Upper lobe of left lung (tissue), 6 donors: ENCODE data around the gene HIRA. TPM values are rescaled to one million over a fixed set of nuclear protein-coding genes. Genes with fewer than 3 reads are reported as not detected.

ENCODE experiments used
- ATAC-seq, 2 donors: fragments of 200-7000 bp; cut with Tn5 transposase; one replicate each; pipeline ENCODE4 v1.9.1; 2022; ENCODE audit warnings: mild to moderate bottlenecking in 2 of 2, moderate library complexity in 2 of 2; ENCODE audit not compliant: low FRiP score in 2 of 2
- DNase-seq, 2 donors: peaks; one replicate each; pipeline ENCODE4 v3.0.0-alpha.2; 2019 to 2020
- H3K27ac ChIP-seq, 4 donors: fragments of 200-600 bp; sonication (generic); one replicate each; pipeline ENCODE4 v1.5.1; 2016 to 2019
- H3K27me3 ChIP-seq, 4 donors: fragments of 200-600 bp; sonication (generic); one replicate each; pipeline ENCODE4 v1.5.1; 2017 to 2019
- H3K36me3 ChIP-seq, 4 donors: fragments of 200-600 bp; sonication (generic); one replicate each; pipeline ENCODE4 v1.5.1; 2016 to 2019
- H3K4me1 ChIP-seq, 4 donors: fragments of 200-600 bp; sonication (generic); one replicate each; pipeline ENCODE4 v1.5.1; 2018 to 2019
- H3K4me3 ChIP-seq, 4 donors: fragments of 200-600 bp; sonication (generic); one replicate each; pipeline ENCODE4 v1.5.1; 2017 to 2019; ENCODE audit warnings: mild to moderate bottlenecking in 2 of 4, moderate library complexity in 1 of 4
- H3K9me3 ChIP-seq, 4 donors: fragments of 200-600 bp; sonication (generic); one replicate each; pipeline ENCODE4 v1.5.1; 2018 to 2019
- CTCF ChIP-seq, 6 experiments: fragments of 450-650 bp in 4 of 6; fragments of 200-600 bp in 2 of 6; sonication (generic) in 2 of 6; IDR thresholded peaks; one replicate each; pipeline ENCODE4 v1.5.1; 2016 to 2019; ENCODE audit warnings: antibody characterized with exemption in 6 of 6
- EP300 ChIP-seq, 4 donors: sonication (generic); formaldehyde crosslinking; IDR thresholded peaks; one replicate each; pipeline ENCODE4 v1.5.1; 2017; ENCODE audit warnings: antibody characterized with exemption in 4 of 4, control low read depth in 2 of 4
- POLR2A ChIP-seq, 4 donors: fragments of 450-650 bp; IDR thresholded peaks; one replicate each; pipeline ENCODE4 v1.5.1; 2016 to 2017; ENCODE audit warnings: antibody characterized with exemption in 4 of 4, mild to moderate bottlenecking in 2 of 4
- POLR2AphosphoS5 ChIP-seq, 2 donors: sonication (generic); formaldehyde crosslinking; IDR thresholded peaks; one replicate each; pipeline ENCODE4 v1.5.1; 2017; ENCODE audit warnings: antibody characterized with exemption in 2 of 2
- WGBS, 2 donors: methylation state at CpG; one replicate each; pipeline ENCODE4 v1.1.5; 2017 to 2018; 5-methylcytosine and 5-hydroxymethylcytosine counted together
- total RNA-seq, 6 donors: library from RNA; depleted of rRNA in 4 of 6; stranded (reverse); fragments of >200 nt in 4 of 6; gene quantifications; one replicate each; pipeline versions ENCODE4 v1.1.0 to v1.2.1, GENCODE V29; 2016 to 2021
- donor health status: DM: no; HTN: no; CAD: no; lungs with moderate emphysema.
- donor health status: DM: no; HTN: yes; CAD: no; lungs with severe emphysema.

The HIRA gene
- total RNA-seq, 6 donors from 2014 or later, result 9.9 to 27.5 (median 22.1) TPM

GRCh38 chr22:19359554-19360299 lies 71.8 kb downstream of the HIRA start:
- no peaks in the 10 kb centered on the region for H3K4me1 ChIP-seq
- no peaks in the 10 kb centered on the region for H3K27me3 ChIP-seq
- no peak for DNase-seq
- no peaks in the 10 kb centered on the region for H3K9me3 ChIP-seq
- H3K27ac ChIP-seq, result no peak overlapping the region
- 97% methylated on average over 6 of the region's 6 CpGs for WGBS, 2 donors
- H3K4me3 ChIP-seq, result no peak overlapping the region
- TF ChIP-seq POLR2A (IDR thresholded peaks at IDR 0.05) (no peak), POLR2AphosphoS5 (IDR thresholded peaks at IDR 0.05) (no peak), EP300 (IDR thresholded peaks at IDR 0.05) (no peak), CTCF (IDR thresholded peaks at IDR 0.05) (no peak)
- H3K36me3 ChIP-seq, result peaks cover 27 to 91% (median 73%) of the 10 kb centered on the region in 4 donors
- ATAC-seq, result no peak

- no peaks in the 10 kb centered on the region for H3K9me3 ChIP-seq
- H3K4me1 ChIP-seq, result no peaks in the 10 kb centered on the region
- ATAC-seq (no peak), DNase-seq (no peak)
- TF ChIP-seq POLR2A (IDR thresholded peaks at IDR 0.05) (no peak), POLR2AphosphoS5 (IDR thresholded peaks at IDR 0.05) (no peak), CTCF (IDR thresholded peaks at IDR 0.05) (no peak), EP300 (IDR thresholded peaks at IDR 0.05) (no peak)
- peaks cover 32 to 99% (median 74%) of the 10 kb centered on the region in 4 donors for H3K36me3 ChIP-seq
- H3K27me3 ChIP-seq, result no peaks in the 10 kb centered on the region
- H3K4me3 ChIP-seq, result no peak overlapping the region
- WGBS, 2 donors, result 96 to 99% methylated on average over 11 to 13 of the region's 13 CpGs
- H3K27ac ChIP-seq, result no peak overlapping the region
Measured at GRCh38 chr22:19358703-19359553, 72.6 kb downstream of the HIRA start.

- WGBS, 2 donors, result 100% methylated on average over 1 to 2 of the region's 2 CpGs
- DNase-seq, result no peak
Measured at GRCh38 chr22:19358195-19358594, 73.3 kb downstream of the HIRA start.

More at GRCh38 chr22:19358195-19358594, 73.3 kb downstream of the HIRA start:
- Histone ChIP-seq H3K27ac (no peak overlapping the region), H3K4me3 (no peak overlapping the region), H3K4me1 (no peaks in the 10 kb centered on the region), H3K9me3 (no peaks in the 10 kb centered on the region), H3K27me3 (no peaks in the 10 kb centered on the region), H3K36me3 (peaks cover 38 to 99% (median 79%) of the 10 kb centered on the region in 4 donors)
- TF ChIP-seq POLR2AphosphoS5 (IDR thresholded peaks at IDR 0.05), result no peak
- TF ChIP-seq EP300 (IDR thresholded peaks at IDR 0.05), result no peak
- TF ChIP-seq POLR2A (IDR thresholded peaks at IDR 0.05), result no peak
- no peak for TF ChIP-seq CTCF (IDR thresholded peaks at IDR 0.05)
- ATAC-seq, result no peak
